Thyroid gland (tissue), 4 donors: ENCODE data around the gene DDX17.

ENCODE experiments used
- CTCF ChIP-seq, 6 experiments: fragments of 200-600 bp in 3 of 6; fragments of 450-650 bp in 3 of 6; sonication (generic) in 3 of 6; IDR thresholded peaks; one replicate each; pipeline ENCODE4 v1.5.1; 2016 to 2019; ENCODE audit warnings: antibody characterized with exemption in 6 of 6, mild to moderate bottlenecking in 2 of 6, inconsistent platforms in 1 of 6, moderate library complexity in 1 of 6
- POLR2A ChIP-seq, 2 donors: fragments of 450-650 bp; IDR thresholded peaks; one replicate each; pipeline ENCODE4 v1.6.1; 2017; ENCODE audit warnings: antibody characterized with exemption in 2 of 2, mild to moderate bottlenecking in 2 of 2, moderate library complexity in 1 of 2

- TF ChIP-seq CTCF (IDR thresholded peaks at IDR 0.05) (no peak), POLR2A (IDR thresholded peaks at IDR 0.05) (no peak)
These were observed 8.2 kb downstream of the DDX17 start for GRCh38 chr22:38497869-38498268.
